Fibroblast of lung (primary cell): ENCODE measurements around the gene PGD. TPM values are rescaled to one million over a fixed set of nuclear protein-coding genes. Genes with fewer than 3 reads are reported as not detected.

Source experiments
- DNase-seq, 2 donors: peaks; one replicate each; pipeline versions ENCODE4 v3.0.0 to v3.0.0-alpha.2; 2010; ENCODE audit warnings: low read depth in 2 of 2
- H2AFZ ChIP-seq: 2 replicates; pipeline ENCODE4 v1.5.1; 2012; ENCODE audit warnings: low read length, control low read depth, inconsistent platforms
- H3K27ac ChIP-seq: 2 replicates; pipeline ENCODE4 v1.5.1; 2011; ENCODE audit warnings: low read length, control low read depth; ENCODE audit not compliant: insufficient read depth
- H3K27me3 ChIP-seq: 2 replicates; pipeline ENCODE4 v1.5.1; 2011; ENCODE audit warnings: mild to moderate bottlenecking, low read length; ENCODE audit not compliant: control insufficient read depth, insufficient read depth
- H3K36me3 ChIP-seq: 2 replicates; pipeline ENCODE4 v1.5.1; 2011; ENCODE audit warnings: low read length; ENCODE audit not compliant: control insufficient read depth, insufficient read depth
- H3K4me1 ChIP-seq: 2 replicates; pipeline ENCODE4 v1.5.1; 2011; ENCODE audit warnings: low read length; ENCODE audit not compliant: control insufficient read depth, insufficient read depth; ENCODE audit errors: extremely low read depth
- H3K4me2 ChIP-seq: 2 replicates; pipeline ENCODE4 v1.5.1; 2011; ENCODE audit warnings: low read length, control low read depth; ENCODE audit not compliant: insufficient read depth; ENCODE audit errors: extremely low read depth
- H3K4me3 ChIP-seq, 4 experiments: fragments of 200-600 bp in 1 of 4; sonication (generic) in 1 of 4; replicated peaks in 1 of 4; 2 replicates each; pipeline ENCODE4 v1.5.1; 2011 to 2016; ENCODE audit warnings: low read length in 4 of 4, low read depth in 3 of 4, mild to moderate bottlenecking in 3 of 4, control low read depth in 2 of 4, inconsistent platforms in 1 of 4, mixed read lengths in 1 of 4; ENCODE audit not compliant: insufficient read depth in 1 of 4; ENCODE audit errors: control extremely low read depth in 1 of 4
- H3K79me2 ChIP-seq: 2 replicates; pipeline ENCODE4 v1.5.1; 2012; ENCODE audit warnings: mild to moderate bottlenecking, low read length, inconsistent platforms; ENCODE audit not compliant: control insufficient read depth, insufficient read depth
- H3K9ac ChIP-seq: 2 replicates; pipeline ENCODE4 v1.5.1; 2011; ENCODE audit warnings: mild to moderate bottlenecking, low read length, control low read depth; ENCODE audit not compliant: insufficient read depth
- H3K9me3 ChIP-seq: 2 replicates; pipeline ENCODE4 v1.5.1; 2012; ENCODE audit warnings: low read depth, low read length; ENCODE audit not compliant: control insufficient read depth, insufficient read depth
- H4K20me1 ChIP-seq: 2 replicates; pipeline ENCODE4 v1.5.1; 2011; ENCODE audit warnings: low read length; ENCODE audit not compliant: control insufficient read depth, insufficient read depth; ENCODE audit errors: extremely low read depth
- EZH2 ChIP-seq: IDR thresholded peaks from 2 replicates; pipeline ENCODE4 v1.5.1; 2012; ENCODE audit warnings: low read length, control low read depth, mild to moderate bottlenecking; ENCODE audit errors: missing control alignments
- polyA plus RNA-seq, 2 donors: library from polyadenylated mRNA; depleted of rRNA in 1 of 2; stranded (reverse) in 1 of 2; unstranded in 1 of 2; fragments of >200 nt; gene quantifications; 2 replicates each; pipeline ENCODE4 v1.2.1, GENCODE V29; 2011 to 2012; ENCODE audit warnings: missing spikeins in 1 of 2
- total RNA-seq: library from RNA; depleted of rRNA; stranded (reverse); fragments of >200 nt; gene quantifications from 2 replicates; pipeline ENCODE4 v1.2.1, GENCODE V29; 2014
- TF ChIP-seq, protein P1 (sequence below), 2 donors: IDR thresholded peaks in 1 of 2; conservative IDR thresholded peaks in 1 of 2; 1 replicate in 1 of 2; 2 replicates in 1 of 2; pipeline ENCODE4 v1.5.1; 2011 to 2012; ENCODE audit warnings: low read length in 2 of 2, control low read depth in 1 of 2, inconsistent platforms in 1 of 2, low read depth in 1 of 2, mild to moderate bottlenecking in 1 of 2

Gene PGD
- total and polyA plus RNA-seq, 2 donors (not counting 1 experiment from before 2014, with no cell fraction given) = 121 to 135 TPM

DNA sequence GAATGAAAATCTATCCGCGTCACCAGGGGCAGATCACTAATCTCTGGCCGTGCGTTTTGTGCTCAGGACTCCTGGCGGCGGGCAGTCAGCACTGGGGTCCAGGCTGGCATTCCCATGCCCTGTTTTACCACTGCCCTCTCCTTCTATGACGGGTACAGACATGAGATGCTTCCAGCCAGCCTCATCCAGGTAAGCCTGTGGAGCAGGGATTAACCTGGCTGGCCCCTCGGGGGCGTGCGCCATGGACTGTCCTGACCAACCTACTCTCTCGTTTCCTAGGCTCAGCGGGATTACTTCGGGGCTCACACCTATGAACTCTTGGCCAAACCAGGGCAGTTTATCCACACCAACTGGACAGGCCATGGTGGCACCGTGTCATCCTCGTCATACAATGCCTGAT, 20.5 kb downstream of the PGD start:
- H3K4me2 ChIP-seq = no peak overlapping the region
- no peaks in the 10 kb centered on the region for H3K4me1 ChIP-seq
- no peak for TF ChIP-seq EZH2
- TF ChIP-seq, protein P1, sequence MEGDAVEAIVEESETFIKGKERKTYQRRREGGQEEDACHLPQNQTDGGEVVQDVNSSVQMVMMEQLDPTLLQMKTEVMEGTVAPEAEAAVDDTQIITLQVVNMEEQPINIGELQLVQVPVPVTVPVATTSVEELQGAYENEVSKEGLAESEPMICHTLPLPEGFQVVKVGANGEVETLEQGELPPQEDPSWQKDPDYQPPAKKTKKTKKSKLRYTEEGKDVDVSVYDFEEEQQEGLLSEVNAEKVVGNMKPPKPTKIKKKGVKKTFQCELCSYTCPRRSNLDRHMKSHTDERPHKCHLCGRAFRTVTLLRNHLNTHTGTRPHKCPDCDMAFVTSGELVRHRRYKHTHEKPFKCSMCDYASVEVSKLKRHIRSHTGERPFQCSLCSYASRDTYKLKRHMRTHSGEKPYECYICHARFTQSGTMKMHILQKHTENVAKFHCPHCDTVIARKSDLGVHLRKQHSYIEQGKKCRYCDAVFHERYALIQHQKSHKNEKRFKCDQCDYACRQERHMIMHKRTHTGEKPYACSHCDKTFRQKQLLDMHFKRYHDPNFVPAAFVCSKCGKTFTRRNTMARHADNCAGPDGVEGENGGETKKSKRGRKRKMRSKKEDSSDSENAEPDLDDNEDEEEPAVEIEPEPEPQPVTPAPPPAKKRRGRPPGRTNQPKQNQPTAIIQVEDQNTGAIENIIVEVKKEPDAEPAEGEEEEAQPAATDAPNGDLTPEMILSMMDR (conservative IDR thresholded peaks at IDR 0.05 in 1 of 2, IDR thresholded peaks at IDR 0.05 in 1 of 2; ENCODE audit: low read depth in 1 of 2, low read length in 2 of 2) = no peak
- no peak for DNase-seq
- no peak overlapping the region for H2AFZ ChIP-seq
- no peak overlapping the region for H3K4me3 ChIP-seq
- no peaks in the 10 kb centered on the region for H3K79me2 ChIP-seq
- peaks cover 11% of the 10 kb centered on the region for H3K36me3 ChIP-seq
- H4K20me1 ChIP-seq = no peaks in the 10 kb centered on the region
- H3K27ac ChIP-seq = no peak overlapping the region
- no peaks in the 10 kb centered on the region for H3K9me3 ChIP-seq
- H3K9ac ChIP-seq = no peak overlapping the region
- H3K27me3 ChIP-seq = no peaks in the 10 kb centered on the region

DNA sequence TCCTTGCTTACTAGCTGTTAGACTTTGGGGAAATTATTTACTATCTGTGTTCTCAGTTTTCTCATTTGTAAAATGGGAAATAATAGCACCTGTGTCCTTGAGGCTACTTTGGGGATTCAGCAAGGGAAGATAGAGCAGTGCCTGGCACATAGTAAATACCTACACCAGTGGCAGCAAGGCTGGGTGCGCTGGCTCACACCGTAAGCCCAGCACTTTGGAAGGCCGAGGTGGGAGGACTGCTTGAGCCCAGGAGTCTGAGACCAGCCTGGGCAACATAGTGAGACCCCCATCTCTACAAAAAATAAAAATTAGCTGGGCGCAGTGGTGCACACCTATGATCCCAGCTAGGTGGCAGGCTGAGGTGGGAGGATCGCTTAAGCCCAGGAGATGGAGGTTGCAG, 22.8 kb downstream of the PGD start:
- H3K9ac ChIP-seq = no peak overlapping the region
- no peak for DNase-seq
- H3K4me3 ChIP-seq = no peak overlapping the region
- peaks cover 11% of the 10 kb centered on the region for H3K36me3 ChIP-seq
- H3K27me3 ChIP-seq = no peaks in the 10 kb centered on the region
- no peak overlapping the region for H3K4me2 ChIP-seq
- no peaks in the 10 kb centered on the region for H3K4me1 ChIP-seq
- H4K20me1 ChIP-seq = no peaks in the 10 kb centered on the region
- H3K9me3 ChIP-seq = no peaks in the 10 kb centered on the region
- H3K27ac ChIP-seq = no peak overlapping the region
- TF ChIP-seq, protein P1 (conservative IDR thresholded peaks at IDR 0.05 in 1 of 2, IDR thresholded peaks at IDR 0.05 in 1 of 2; ENCODE audit: low read depth in 1 of 2, low read length in 2 of 2) = no peak
- TF ChIP-seq EZH2 = no peak
- no peaks in the 10 kb centered on the region for H3K79me2 ChIP-seq
- H2AFZ ChIP-seq = no peak overlapping the region

DNA sequence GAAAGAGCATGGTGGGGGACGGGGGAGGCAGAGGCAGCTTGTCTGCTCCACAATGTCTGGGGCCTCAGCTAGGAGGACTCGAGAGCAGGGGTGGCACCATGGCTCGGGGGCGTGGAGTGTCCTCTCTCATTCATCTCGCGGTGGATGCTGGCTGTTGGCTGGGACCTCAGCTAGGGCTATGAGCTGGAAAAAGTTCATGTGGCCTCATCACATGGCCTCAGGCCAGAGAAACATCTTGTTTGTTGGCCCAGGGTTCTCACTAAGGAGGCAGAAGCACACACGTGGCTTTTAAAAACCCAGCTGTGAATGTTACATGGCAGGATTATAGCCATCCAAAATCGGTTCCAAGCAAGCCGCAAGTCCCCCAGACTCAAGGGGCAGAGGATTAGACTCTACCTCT, 25.2 kb downstream of the PGD start:
- H2AFZ ChIP-seq = no peak overlapping the region
- peak; percentile 6 to 66 for DNase-seq

More for the DNA sequence above, 25.2 kb downstream of the PGD start:
- H3K4me2 ChIP-seq = no peak overlapping the region
- H3K27ac ChIP-seq = no peak overlapping the region
- H4K20me1 ChIP-seq = no peaks in the 10 kb centered on the region
- no peaks in the 10 kb centered on the region for H3K4me1 ChIP-seq
- H3K36me3 ChIP-seq = peaks cover 5% of the 10 kb centered on the region
- H3K9me3 ChIP-seq = no peaks in the 10 kb centered on the region
- no peak overlapping the region for H3K4me3 ChIP-seq
- TF ChIP-seq EZH2 = no peak
- TF ChIP-seq, protein P1 (conservative IDR thresholded peaks at IDR 0.05 in 1 of 2, IDR thresholded peaks at IDR 0.05 in 1 of 2; ENCODE audit: low read depth in 1 of 2, low read length in 2 of 2) = no peak
- H3K79me2 ChIP-seq = no peaks in the 10 kb centered on the region
- no peak overlapping the region for H3K9ac ChIP-seq
- no peaks in the 10 kb centered on the region for H3K27me3 ChIP-seq
